Activated CD4-positive, alpha-beta memory T cell treated with anti-CD3 and anti-CD28 coated beads, Interleukin-2, amount 10 ng/mL, durations not matched to agents 7 days and 5 days (primary cell): Measurements from ENCODE around the gene SEC31A. TPM values are rescaled to one million over a fixed set of nuclear protein-coding genes. Genes with fewer than 3 reads are reported as not detected.

ENCODE experiments used
- CTCF ChIA-PET: fragments of 350-600 bp; sonication (Branson Sonifier 250); formaldehyde crosslinking; loops from one replicate; lab custom pipeline; 2021; ENCODE audit warnings: antibody characterized with exemption, inconsistent platforms; lab: Charles Lee
- POLR2A ChIA-PET: fragments of 350-600 bp; sonication (Branson Sonifier 250); formaldehyde crosslinking; loops from one replicate; lab custom pipeline; 2021; ENCODE audit warnings: antibody characterized with exemption; lab: Charles Lee
- DNase-seq: peaks from one replicate; pipeline ENCODE4 v3.0.0-alpha.2; 2020
- H3K27ac Mint-ChIP-seq: one replicate; pipeline ENCODE4 v1.8.0; 2021; ENCODE audit warnings: mild to moderate bottlenecking, mixed read lengths
- H3K27me3 Mint-ChIP-seq: one replicate; pipeline ENCODE4 v1.8.0; 2021; ENCODE audit warnings: mixed read lengths
- H3K36me3 Mint-ChIP-seq: one replicate; pipeline ENCODE4 v1.8.0; 2021; ENCODE audit warnings: low read depth, mixed read lengths
- H3K4me1 Mint-ChIP-seq: one replicate; pipeline ENCODE4 v1.8.0; 2021; ENCODE audit warnings: mixed read lengths
- H3K4me3 Mint-ChIP-seq: one replicate; pipeline ENCODE4 v1.8.0; 2021; ENCODE audit warnings: mild to moderate bottlenecking, mixed read lengths
- H3K9me3 Mint-ChIP-seq: one replicate; pipeline ENCODE4 v1.8.0; 2021; ENCODE audit warnings: mixed read lengths
- total RNA-seq, 2 experiments: library from RNA; stranded (reverse); gene quantifications; one replicate each; pipeline ENCODE4 v1.2.3, GENCODE V29; 2021

SEC31A gene
- total RNA-seq, 2 experiments from 2014 or later = 102 to 108 TPM

GRCh38 chr4:82797405-82798111 is 93.4 kb downstream of the SEC31A start:
- H3K27ac Mint-ChIP-seq = no peak overlapping the region
- peaks cover 67% of the 10 kb centered on the region for H3K27me3 Mint-ChIP-seq
- DNase-seq = no peak
- ChIA-PET CTCF (no interaction called here), POLR2A (no interaction called here)
- peaks cover 16% of the 10 kb centered on the region for H3K4me1 Mint-ChIP-seq
- H3K9me3 Mint-ChIP-seq = no peaks in the 10 kb centered on the region
- H3K4me3 Mint-ChIP-seq = peak overlapping the region; percentile 53
- H3K36me3 Mint-ChIP-seq = no peaks in the 10 kb centered on the region

DNA sequence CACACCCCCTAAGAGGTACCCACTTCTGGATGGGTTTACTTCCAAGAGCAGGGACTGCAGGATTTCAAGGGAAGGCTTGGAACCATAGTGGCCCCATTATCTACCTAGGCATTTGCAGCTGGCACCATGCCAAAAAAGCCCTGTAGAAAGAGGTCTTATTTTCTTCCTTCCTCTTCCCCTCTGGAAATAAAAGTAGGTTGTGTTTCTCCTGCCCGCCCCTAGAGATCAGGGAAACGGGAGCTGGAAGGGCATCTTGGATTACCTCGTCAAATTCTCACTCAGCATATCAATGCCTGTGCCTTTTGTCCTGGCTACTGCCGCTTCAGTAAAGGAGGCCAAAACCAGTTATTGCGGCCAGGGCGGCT is 93.9 kb downstream of the SEC31A start:
- DNase-seq = no peak
- Mint-ChIP-seq H3K4me3 (peak overlapping the region; percentile 53), H3K27me3 (peaks cover 62% of the 10 kb centered on the region), H3K27ac (no peak overlapping the region), H3K36me3 (no peaks in the 10 kb centered on the region), H3K9me3 (no peaks in the 10 kb centered on the region), H3K4me1 (peaks cover 16% of the 10 kb centered on the region)
- POLR2A ChIA-PET = no interaction called here
- CTCF ChIA-PET = no interaction called here

DNA sequence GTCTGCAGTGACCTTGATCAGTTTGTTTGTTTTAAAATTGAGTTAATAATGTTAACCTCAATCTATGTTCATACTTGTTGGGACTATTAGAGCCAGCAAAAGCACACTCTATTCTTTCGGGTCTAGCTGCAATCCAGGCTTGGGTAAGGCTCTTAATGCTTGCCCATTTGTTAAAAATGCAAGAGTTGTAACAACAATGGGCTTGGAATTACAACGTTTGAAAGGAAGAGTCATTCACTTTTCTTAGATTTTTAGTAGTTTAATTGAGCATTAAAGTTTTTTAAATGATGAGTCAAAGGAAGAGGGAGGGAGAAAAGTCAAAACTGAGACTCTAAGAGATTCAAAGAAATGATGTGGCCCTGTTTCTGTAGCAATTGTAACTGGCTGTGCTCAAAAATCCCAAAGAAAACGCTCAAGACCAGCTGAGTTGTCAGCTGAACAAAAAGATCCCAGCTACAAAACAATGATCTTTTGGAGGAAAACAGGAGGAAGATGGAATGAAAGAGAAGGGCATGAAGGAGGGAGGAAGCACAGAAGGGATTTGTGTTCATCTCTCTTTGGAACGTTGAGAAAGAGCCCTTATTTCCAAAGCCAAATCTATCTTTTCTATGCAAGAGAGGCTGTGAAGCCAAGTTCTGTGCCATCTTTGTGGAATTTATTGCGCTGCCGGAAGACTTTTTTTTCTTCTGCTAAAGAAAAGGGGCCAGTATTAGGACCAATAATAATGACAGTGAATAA is 97.9 kb downstream of the SEC31A start:
- Mint-ChIP-seq H3K36me3 (no peaks in the 10 kb centered on the region), H3K4me3 (no peak overlapping the region), H3K27me3 (peaks cover 39% of the 10 kb centered on the region), H3K9me3 (no peaks in the 10 kb centered on the region), H3K27ac (no peak overlapping the region), H3K4me1 (peaks cover 6% of the 10 kb centered on the region)
- no peak for DNase-seq
- ChIA-PET CTCF (no interaction called here), POLR2A (no interaction called here)

- no peaks in the 10 kb centered on the region for H3K36me3 Mint-ChIP-seq
- no peaks in the 10 kb centered on the region for H3K9me3 Mint-ChIP-seq
- H3K27me3 Mint-ChIP-seq = peaks cover 27% of the 10 kb centered on the region
- H3K4me1 Mint-ChIP-seq = no peaks in the 10 kb centered on the region
- ChIA-PET CTCF (no interaction called here), POLR2A (interaction anchor here (0.6 kb wide), 1 partner anchor 10 kb away, joined by 3 read pairs; no protein-coding TSS in a partner anchor)
- no peak overlapping the region for H3K27ac Mint-ChIP-seq
- no peak for DNase-seq
- H3K4me3 Mint-ChIP-seq = no peak overlapping the region
These were observed 99.8 kb downstream of the SEC31A start for GRCh38 chr4:82791179-82791578.

DNA sequence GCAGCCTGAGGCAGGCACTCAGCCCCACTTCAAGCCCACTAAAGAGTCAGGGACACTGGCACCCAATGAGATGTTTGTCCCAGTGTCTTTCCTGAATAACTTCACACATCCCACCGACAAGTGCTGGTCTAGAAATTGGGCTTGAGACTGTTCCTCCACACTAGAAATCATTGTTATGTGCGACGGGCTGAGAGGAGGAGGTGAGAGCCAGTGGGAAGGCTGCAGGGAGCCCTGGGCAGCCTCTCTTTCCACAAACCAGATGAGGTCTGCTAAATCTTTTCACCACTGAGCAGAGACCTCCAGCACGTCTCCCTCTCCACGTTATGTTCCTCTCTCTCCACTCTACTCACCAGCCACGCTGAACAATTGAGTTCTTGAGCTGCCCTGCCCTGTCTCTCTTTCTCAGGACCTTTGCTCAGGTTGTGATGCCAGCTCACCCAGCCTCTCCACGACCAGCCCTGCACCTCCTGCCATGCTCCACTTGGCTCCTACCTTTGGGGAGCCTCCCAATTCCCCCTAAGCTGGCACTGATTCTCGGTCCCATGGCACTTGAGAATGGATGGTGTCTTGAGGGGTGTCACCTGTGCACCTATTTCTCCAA is 100.8 kb downstream of the SEC31A start:
- ChIA-PET POLR2A (no interaction called here), CTCF (no interaction called here)
- H3K27ac Mint-ChIP-seq = no peak overlapping the region
- peaks cover 27% of the 10 kb centered on the region for H3K27me3 Mint-ChIP-seq
- H3K4me3 Mint-ChIP-seq = no peak overlapping the region
- H3K36me3 Mint-ChIP-seq = no peaks in the 10 kb centered on the region
- H3K4me1 Mint-ChIP-seq = no peaks in the 10 kb centered on the region
- no peaks in the 10 kb centered on the region for H3K9me3 Mint-ChIP-seq
- no peak for DNase-seq

- CTCF ChIA-PET = no interaction called here
- no peak overlapping the region for H3K4me3 Mint-ChIP-seq
- no peaks in the 10 kb centered on the region for H3K4me1 Mint-ChIP-seq
- POLR2A ChIA-PET = no interaction called here
- H3K36me3 Mint-ChIP-seq = no peaks in the 10 kb centered on the region
- H3K9me3 Mint-ChIP-seq = no peaks in the 10 kb centered on the region
- DNase-seq = no peak
- peaks cover 32% of the 10 kb centered on the region for H3K27me3 Mint-ChIP-seq
- H3K27ac Mint-ChIP-seq = no peak overlapping the region
These were observed 101.8 kb downstream of the SEC31A start for GRCh38 chr4:82789025-82789776.

DNA sequence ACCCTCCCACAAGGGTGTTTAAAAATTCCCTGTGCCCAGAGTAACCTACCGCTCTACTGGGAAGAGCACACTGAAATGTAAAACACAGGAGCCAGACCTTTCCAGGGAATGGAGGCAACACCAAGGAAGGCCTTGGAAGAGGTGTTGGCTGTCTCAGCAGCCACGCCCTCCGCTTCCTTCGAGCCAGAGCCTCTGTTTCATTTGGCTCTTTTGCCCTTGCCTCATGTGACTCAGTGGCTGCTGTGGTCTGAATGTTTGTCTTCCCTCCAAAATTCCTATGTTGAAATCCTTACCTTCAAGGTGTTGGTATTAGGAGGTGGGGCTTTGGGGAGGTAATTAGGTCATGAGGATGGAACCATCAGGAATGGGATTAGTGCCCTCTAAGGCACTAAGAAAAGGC is 103.6 kb downstream of the SEC31A start:
- no peak overlapping the region for H3K27ac Mint-ChIP-seq
- POLR2A ChIA-PET = no interaction called here
- H3K4me1 Mint-ChIP-seq = no peaks in the 10 kb centered on the region
- no peak for DNase-seq
- no peak overlapping the region for H3K4me3 Mint-ChIP-seq
- peaks cover 25% of the 10 kb centered on the region for H3K27me3 Mint-ChIP-seq
- CTCF ChIA-PET = no interaction called here
- H3K36me3 Mint-ChIP-seq = no peaks in the 10 kb centered on the region
- no peaks in the 10 kb centered on the region for H3K9me3 Mint-ChIP-seq

DNA sequence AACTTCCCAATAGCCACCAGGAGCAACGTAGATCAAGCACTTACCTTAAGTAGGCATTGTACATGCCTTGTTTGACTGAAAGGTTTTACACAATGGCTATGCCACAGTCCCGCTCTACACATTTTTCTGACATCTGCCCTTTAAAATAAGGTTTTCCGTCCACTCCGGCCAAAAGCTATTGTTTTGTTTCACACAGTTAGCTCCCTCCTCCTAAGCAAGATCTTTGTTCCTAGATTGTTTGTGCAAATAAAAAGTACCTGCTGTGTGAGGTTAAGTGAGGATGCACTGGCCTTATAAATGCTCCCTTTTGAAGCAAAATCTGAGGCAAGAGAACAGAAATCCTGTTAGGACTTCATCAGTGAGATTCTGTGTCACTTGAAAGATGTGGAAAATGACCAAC is 104.1 kb downstream of the SEC31A start:
- H3K4me1 Mint-ChIP-seq = no peaks in the 10 kb centered on the region
- H3K36me3 Mint-ChIP-seq = no peaks in the 10 kb centered on the region
- CTCF ChIA-PET = no interaction called here

DNA sequence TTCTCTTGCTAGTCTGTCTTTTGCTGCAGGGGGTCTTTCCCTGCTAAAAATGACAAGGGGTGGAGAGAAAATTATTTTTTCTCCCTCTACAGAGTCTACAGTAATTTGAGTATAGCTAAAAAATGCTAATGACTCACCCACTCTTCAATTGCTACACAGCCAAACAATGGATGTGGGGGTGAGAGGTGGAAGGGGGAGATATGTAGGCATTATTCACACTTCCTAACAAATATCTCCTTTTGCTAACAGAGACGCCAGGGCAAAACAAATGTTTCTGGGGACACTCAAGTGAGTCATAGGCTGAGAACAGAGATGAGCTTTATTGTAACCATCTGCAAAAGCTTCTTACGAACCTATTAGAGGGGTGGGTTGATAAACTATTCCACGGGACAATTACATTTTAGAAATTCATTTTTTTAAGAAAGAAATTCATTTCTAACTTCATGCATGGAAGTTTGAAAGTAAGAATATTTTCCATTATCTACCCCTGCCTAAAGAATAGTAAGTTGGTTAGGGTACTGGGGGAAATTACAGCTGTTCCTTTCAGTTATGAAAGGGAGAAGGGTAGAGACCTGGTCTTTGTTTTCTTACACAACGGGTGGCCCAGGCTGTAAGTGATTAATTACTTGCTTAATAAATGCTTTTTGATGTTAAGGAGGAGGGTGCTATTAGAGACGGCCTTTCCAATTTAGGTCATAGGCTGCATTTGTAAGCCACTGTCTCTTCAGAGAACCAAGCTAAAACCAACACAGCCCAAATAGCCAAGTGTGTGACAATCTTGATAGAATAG is 105.1 kb downstream of the SEC31A start:
- H3K4me1 Mint-ChIP-seq = no peaks in the 10 kb centered on the region
- CTCF ChIA-PET = interaction anchor here (0.5 to 1.7 kb wide), 2 partner anchors 64 to 286 kb away, joined by 4 read pairs; no protein-coding TSS in a partner anchor

More for the DNA sequence above, 104.1 kb downstream of the SEC31A start:
- POLR2A ChIA-PET = no interaction called here
- no peak for DNase-seq
- Mint-ChIP-seq H3K4me3 (no peak overlapping the region), H3K27me3 (peaks cover 25% of the 10 kb centered on the region), H3K27ac (no peak overlapping the region), H3K9me3 (no peaks in the 10 kb centered on the region)

DNA sequence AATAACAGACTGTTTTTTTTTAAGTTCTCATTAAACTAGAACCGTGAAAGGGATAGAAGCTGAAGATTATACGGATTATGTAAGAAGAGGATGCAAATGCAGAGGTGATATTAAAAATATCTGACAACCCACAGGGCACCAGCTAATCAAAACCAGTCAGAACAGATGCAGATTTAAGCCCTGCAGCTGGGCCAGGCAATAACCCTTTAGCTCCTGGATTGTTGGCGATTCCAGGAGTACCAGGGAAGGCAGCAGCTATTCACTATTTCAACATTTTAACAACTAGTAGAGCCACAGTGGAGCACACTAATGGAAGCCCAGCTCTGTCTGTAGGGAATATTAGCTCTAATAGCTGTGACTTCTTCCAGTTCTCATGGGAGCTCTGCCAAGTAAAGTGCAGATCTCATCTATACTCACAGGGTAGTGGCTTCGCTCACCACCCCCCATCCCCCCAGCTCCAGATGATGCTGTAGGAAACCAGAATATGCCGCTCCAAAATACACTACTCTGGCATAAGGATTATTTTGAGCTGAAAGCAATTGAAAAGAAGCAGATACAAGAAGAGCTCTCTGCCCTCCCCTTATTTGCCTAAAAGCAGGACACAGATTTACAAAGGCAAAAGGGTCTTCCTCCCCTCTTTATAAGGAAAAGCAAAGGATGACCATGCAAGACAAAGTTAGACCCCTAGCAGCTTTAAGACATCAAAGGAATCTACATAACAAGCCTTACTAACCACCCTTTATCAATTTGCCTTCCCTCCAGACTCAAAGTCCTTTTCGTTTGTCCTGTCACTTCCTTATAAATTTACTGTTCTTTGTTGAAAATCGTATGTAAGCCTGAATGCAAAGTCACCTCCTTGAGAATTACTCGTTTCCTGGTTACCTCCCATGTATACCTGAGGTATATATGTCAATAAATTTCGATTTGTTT is 106.0 kb downstream of the SEC31A start:
- POLR2A ChIA-PET = no interaction called here
- H3K4me3 Mint-ChIP-seq = no peak overlapping the region
- H3K36me3 Mint-ChIP-seq = no peaks in the 10 kb centered on the region
- no peak for DNase-seq
- no peak overlapping the region for H3K27ac Mint-ChIP-seq
- H3K9me3 Mint-ChIP-seq = no peaks in the 10 kb centered on the region
- CTCF ChIA-PET = interaction anchor here (1.7 kb wide), 1 partner anchor 63 kb away, joined by 4 read pairs; no protein-coding TSS in a partner anchor
- no peaks in the 10 kb centered on the region for H3K4me1 Mint-ChIP-seq
- peaks cover 19% of the 10 kb centered on the region for H3K27me3 Mint-ChIP-seq

More for the DNA sequence above, 105.1 kb downstream of the SEC31A start:
- no peak for DNase-seq
- Mint-ChIP-seq H3K4me3 (no peak overlapping the region), H3K27me3 (peaks cover 19% of the 10 kb centered on the region), H3K27ac (no peak overlapping the region), H3K9me3 (no peaks in the 10 kb centered on the region), H3K36me3 (no peaks in the 10 kb centered on the region)
- POLR2A ChIA-PET = no interaction called here

DNA sequence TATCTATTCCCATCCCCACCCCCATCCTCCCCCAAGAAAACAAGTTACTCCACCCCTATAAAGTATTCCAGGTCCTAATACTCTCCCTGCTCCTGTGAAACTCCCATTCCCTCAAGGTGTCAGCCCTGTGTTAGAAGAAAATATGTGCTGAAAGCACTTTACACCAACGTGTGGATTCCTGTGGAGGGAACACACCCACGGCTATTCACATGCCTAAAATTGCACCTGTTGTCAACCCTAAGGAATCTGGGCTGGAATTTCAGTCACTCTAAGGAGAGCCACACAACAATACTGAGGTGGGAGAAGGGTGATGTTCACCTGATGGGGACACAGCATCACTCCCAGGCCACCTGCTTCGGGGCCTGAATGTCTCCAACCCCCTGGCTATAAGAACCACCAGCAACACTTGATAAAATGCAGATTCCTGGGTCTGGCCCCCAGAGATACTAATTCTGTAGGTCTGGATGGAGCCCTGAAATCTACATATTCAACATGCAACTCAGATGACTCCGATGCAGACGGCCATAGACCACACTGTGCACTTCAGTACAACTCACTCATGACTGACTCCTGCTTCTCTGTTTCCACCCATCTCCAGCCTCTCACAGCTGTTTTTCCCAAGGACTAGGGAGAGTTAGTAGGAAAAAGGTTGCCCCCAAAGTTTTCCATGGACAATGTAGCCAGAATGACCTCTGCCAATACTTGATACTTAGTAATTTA is 108.2 kb downstream of the SEC31A start:
- no peak for DNase-seq
- Mint-ChIP-seq H3K4me3 (no peak overlapping the region), H3K4me1 (no peaks in the 10 kb centered on the region), H3K9me3 (no peaks in the 10 kb centered on the region), H3K36me3 (no peaks in the 10 kb centered on the region), H3K27me3 (peaks cover 19% of the 10 kb centered on the region), H3K27ac (no peak overlapping the region)
- ChIA-PET POLR2A (no interaction called here), CTCF (no interaction called here)
